Keratinocyte (primary cell): ENCODE data around the gene INHA. TPM values are rescaled to one million over a fixed set of nuclear protein-coding genes. Genes with fewer than 3 reads are reported as not detected.
A peak's percentile ranks its signal among the peaks of the same experiment; 100 is the strongest.

Experiments
- DNase-seq: peaks from one replicate; pipeline ENCODE4 v3.0.0-alpha.2; 2011; ENCODE audit warnings: low read depth, missing footprints, low spot score
- FAIRE-seq: peaks from 2 replicates; lab custom pipeline; 2011; peaks lifted over from hg19 to GRCh38; lab: Jason Lieb, UNC
- H2AFZ ChIP-seq: 2 replicates; pipeline ENCODE4 v1.6.0; 2012; ENCODE audit warnings: low read length, control low read depth, inconsistent platforms; ENCODE audit not compliant: control insufficient read depth
- H3K27ac ChIP-seq: 2 replicates; pipeline ENCODE4 v1.5.1; 2011; ENCODE audit warnings: low read length; ENCODE audit not compliant: control insufficient read depth, insufficient read depth
- H3K27me3 ChIP-seq: 3 replicates; pipeline ENCODE4 v1.6.0; 2011; ENCODE audit warnings: low read length; ENCODE audit not compliant: control insufficient read depth, insufficient read depth; ENCODE audit errors: extremely low read depth
- H3K36me3 ChIP-seq, 2 experiments: 2 replicates in 1 of 2; 3 replicates in 1 of 2; pipeline ENCODE4 v1.5.1; 2011; ENCODE audit warnings: low read length in 2 of 2, mild to moderate bottlenecking in 1 of 2; ENCODE audit not compliant: control insufficient read depth in 2 of 2, insufficient read depth in 2 of 2; ENCODE audit errors: extremely low read depth in 1 of 2
- H3K4me1 ChIP-seq: 3 replicates; pipeline ENCODE4 v1.5.1; 2011; ENCODE audit warnings: low read length; ENCODE audit not compliant: control insufficient read depth, insufficient read depth; ENCODE audit errors: extremely low read depth
- H3K4me2 ChIP-seq: 3 replicates; pipeline ENCODE4 v1.6.0; 2011; ENCODE audit warnings: low read depth, low read length; ENCODE audit not compliant: control insufficient read depth, insufficient read depth; ENCODE audit errors: extremely low read depth
- H3K4me3 ChIP-seq, 3 experiments: fragments of 200-600 bp in 1 of 3; sonication (generic) in 1 of 3; 2 replicates in 2 of 3; 3 replicates in 1 of 3; pipeline ENCODE4 v1.5.1; 2011 to 2016; ENCODE audit warnings: low read length in 3 of 3, mild to moderate bottlenecking in 3 of 3, control low read depth in 2 of 3, inconsistent platforms in 1 of 3, low read depth in 1 of 3, mixed read lengths in 1 of 3, mixed run types in 1 of 3, moderate library complexity in 1 of 3; ENCODE audit not compliant: control insufficient read depth in 2 of 3, insufficient read depth in 2 of 3; ENCODE audit errors: extremely low read depth in 1 of 3
- H3K79me2 ChIP-seq: 2 replicates; pipeline ENCODE4 v1.6.0; 2012; ENCODE audit warnings: low read length; ENCODE audit not compliant: control insufficient read depth, insufficient read depth
- H3K9ac ChIP-seq: 3 replicates; pipeline ENCODE4 v1.6.0; 2011; ENCODE audit warnings: low read length; ENCODE audit not compliant: control insufficient read depth, insufficient read depth; ENCODE audit errors: extremely low read depth
- H3K9me1 ChIP-seq: 3 replicates; pipeline ENCODE4 v1.6.0; 2011; ENCODE audit warnings: low read length; ENCODE audit not compliant: control insufficient read depth, insufficient read depth; ENCODE audit errors: extremely low read depth
- H3K9me3 ChIP-seq: 2 replicates; pipeline ENCODE4 v1.5.1; 2012; ENCODE audit warnings: low read depth, low read length; ENCODE audit not compliant: control insufficient read depth
- H4K20me1 ChIP-seq: 3 replicates; pipeline ENCODE4 v1.6.0; 2011; ENCODE audit warnings: low read length; ENCODE audit not compliant: control insufficient read depth, insufficient read depth; ENCODE audit errors: extremely low read depth
- EZH2 ChIP-seq: IDR thresholded peaks from one replicate; pipeline ENCODE4 v1.6.1; 2012; ENCODE audit warnings: inconsistent platforms, mild to moderate bottlenecking, low read length, moderate library complexity
- dilution Hi-C: fragments of 300-500 bp; cut with MboI; formaldehyde crosslinking; loops from one replicate; pipeline ENCODE4 v1.7.0; 2020; ENCODE audit warnings: low sequenced_read_pairs; ENCODE audit not compliant: extremely low pct_ligation_motif_present
- polyA plus RNA-seq, 5 experiments: library from polyadenylated mRNA; depleted of rRNA in 3 of 5; stranded (reverse) in 3 of 5; stranded (forward) in 1 of 5; unstranded in 1 of 5; fragments of >200 nt; gene quantifications; 1 replicate in 1 of 5; 2 replicates in 3 of 5; 3 replicates in 1 of 5; pipeline versions ENCODE4 v1.2.1 to v1.2.3, GENCODE V29; 2011 to 2012; ENCODE audit warnings: missing spikeins in 2 of 5, low read depth in 1 of 5, low replicate concordance in 1 of 5
- TF ChIP-seq, protein P1 (sequence below), 3 experiments: IDR thresholded peaks in 1 of 3; conservative IDR thresholded peaks in 1 of 3; optimal IDR thresholded peaks in 1 of 3; 2 replicates in 2 of 3; 3 replicates in 1 of 3; pipeline versions ENCODE3 to v1.5.1; 2011; ENCODE audit warnings: low read length in 3 of 3, mild to moderate bottlenecking in 3 of 3, moderate library complexity in 2 of 3, control low read depth in 1 of 3, inconsistent platforms in 1 of 3; ENCODE audit not compliant: insufficient read depth in 2 of 3; ENCODE audit errors: extremely low read depth in 1 of 3

INHA gene
- polyA plus RNA-seq, 1 donor (not counting 4 experiments of a cell fraction or from before 2014, with no cell fraction given), result 0.18 TPM

DNA sequence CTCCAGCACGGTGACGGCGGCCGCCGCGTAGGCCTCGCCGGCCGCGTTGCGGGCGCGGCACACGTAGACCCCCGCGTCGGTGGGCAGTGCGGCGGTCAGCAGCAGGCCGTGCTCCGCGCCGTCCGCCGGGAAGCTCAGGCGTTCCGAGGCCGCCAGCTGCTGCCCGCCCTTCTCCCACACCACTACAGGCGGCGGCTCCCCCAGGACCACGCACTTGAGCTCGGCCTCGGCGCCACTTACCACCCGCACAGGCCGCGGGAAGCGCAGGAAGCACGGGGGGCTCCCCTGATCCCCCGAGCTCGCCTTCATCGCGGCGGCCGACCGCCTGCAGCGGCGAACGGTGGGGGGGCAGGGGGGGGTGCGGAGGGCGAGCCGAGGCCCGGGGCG lies 1.2 kb upstream of the INHA start:
- Histone ChIP-seq H4K20me1 (no peaks in the 10 kb centered on the region), H3K4me1 (peaks cover 8% of the 10 kb centered on the region), H3K36me3 (no peaks in the 10 kb centered on the region), H3K4me3 (peak overlapping the region; percentile 50 to 67 (median 54)), H3K79me2 (no peaks in the 10 kb centered on the region), H2AFZ (peak overlapping the region; percentile 22), H3K9me1 (no peaks in the 10 kb centered on the region), H3K9ac (peak overlapping the region; percentile 65), H3K4me2 (peak overlapping the region; percentile 75), H3K27ac (no peak overlapping the region), H3K9me3 (no peaks in the 10 kb centered on the region), H3K27me3 (no peaks in the 10 kb centered on the region)
- TF ChIP-seq EZH2, result no peak
- TF ChIP-seq, protein P1, sequence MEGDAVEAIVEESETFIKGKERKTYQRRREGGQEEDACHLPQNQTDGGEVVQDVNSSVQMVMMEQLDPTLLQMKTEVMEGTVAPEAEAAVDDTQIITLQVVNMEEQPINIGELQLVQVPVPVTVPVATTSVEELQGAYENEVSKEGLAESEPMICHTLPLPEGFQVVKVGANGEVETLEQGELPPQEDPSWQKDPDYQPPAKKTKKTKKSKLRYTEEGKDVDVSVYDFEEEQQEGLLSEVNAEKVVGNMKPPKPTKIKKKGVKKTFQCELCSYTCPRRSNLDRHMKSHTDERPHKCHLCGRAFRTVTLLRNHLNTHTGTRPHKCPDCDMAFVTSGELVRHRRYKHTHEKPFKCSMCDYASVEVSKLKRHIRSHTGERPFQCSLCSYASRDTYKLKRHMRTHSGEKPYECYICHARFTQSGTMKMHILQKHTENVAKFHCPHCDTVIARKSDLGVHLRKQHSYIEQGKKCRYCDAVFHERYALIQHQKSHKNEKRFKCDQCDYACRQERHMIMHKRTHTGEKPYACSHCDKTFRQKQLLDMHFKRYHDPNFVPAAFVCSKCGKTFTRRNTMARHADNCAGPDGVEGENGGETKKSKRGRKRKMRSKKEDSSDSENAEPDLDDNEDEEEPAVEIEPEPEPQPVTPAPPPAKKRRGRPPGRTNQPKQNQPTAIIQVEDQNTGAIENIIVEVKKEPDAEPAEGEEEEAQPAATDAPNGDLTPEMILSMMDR (optimal IDR thresholded peaks at IDR 0.05 in 1 of 3, IDR thresholded peaks at IDR 0.05 in 1 of 3, conservative IDR thresholded peaks at IDR 0.05 in 1 of 3; ENCODE audit: extremely low read depth in 1 of 3, insufficient read depth in 2 of 3, low read length in 3 of 3), result no peak
- DNase-seq (no peak), FAIRE-seq (no peak)
- dilution Hi-C loops, result no loop called here

DNA sequence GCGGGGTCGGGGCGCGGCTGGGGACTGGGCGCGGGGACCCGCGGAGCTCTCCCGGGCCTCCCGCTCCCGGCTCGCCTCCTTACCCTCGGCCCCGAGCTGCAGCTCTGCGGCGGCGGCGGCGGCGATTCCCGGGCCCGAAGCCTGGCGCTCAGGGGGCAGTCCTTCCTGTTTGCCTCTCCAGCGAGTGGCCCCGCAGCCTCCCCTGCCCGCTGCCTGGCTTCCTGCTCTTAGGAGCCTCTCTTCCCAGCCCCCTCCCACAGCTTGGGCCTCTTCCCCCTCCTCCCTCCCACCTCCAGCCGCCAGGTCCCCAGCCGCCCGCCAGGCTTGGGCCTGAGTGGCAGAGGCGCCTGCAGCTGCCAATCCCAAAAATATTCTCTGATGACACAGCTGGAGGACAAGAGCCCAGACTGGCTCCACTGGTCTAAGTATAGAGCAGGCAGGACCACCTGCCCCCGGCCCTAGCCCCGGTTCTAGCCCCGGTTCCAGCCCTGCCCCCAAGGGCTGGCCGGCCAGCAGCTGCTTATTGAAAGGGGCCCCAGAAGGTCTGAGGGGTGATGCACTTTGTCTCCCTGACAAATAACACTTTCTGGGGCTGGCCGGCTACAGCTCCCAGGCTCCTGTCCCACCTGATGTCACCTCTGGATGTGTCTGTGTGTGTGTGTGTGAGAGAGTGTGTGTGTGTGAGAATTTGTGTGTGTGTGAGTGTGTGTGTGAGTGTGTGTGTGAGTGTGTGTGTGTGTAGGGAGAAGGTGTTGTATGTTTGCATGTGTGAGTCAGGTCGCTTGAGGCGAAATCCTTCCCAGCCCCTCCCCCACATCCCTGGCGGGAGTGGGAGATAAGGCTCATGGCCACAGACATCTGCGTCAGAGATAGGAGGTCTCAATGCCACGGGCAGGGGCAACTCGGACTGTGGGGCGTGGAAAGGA lies 536 bp upstream of the INHA start, which contains the start of gene OBSL1:
TSS of gene OBSL1 (minus strand) at position 229 of the 926 bp plus-strand sequence. CDS start 307 bp downstream, outside the sequence.
- Histone ChIP-seq H3K27ac (no peak within 1 kb of the TSS), H3K36me3 (no peaks in the 10 kb centered on the region), H3K27me3 (no peaks in the 10 kb centered on the region), H2AFZ (peak within 1 kb of the TSS; percentile 63), H4K20me1 (no peaks in the 10 kb centered on the region), H3K4me3 (peak within 1 kb of the TSS; percentile 50 to 67 (median 54)), H3K4me1 (peaks cover 8% of the 10 kb centered on the region), H3K79me2 (no peaks in the 10 kb centered on the region), H3K4me2 (peak within 1 kb of the TSS; percentile 81), H3K9me3 (no peaks in the 10 kb centered on the region), H3K9ac (peak within 1 kb of the TSS; percentile 65), H3K9me1 (no peaks in the 10 kb centered on the region)
- dilution Hi-C loops, result no loop called here
- peak; percentile 90 for FAIRE-seq
- peak; percentile 78 for DNase-seq
- no peak for TF ChIP-seq EZH2
- TF ChIP-seq, protein P1 (optimal IDR thresholded peaks at IDR 0.05 in 1 of 3, IDR thresholded peaks at IDR 0.05 in 1 of 3, conservative IDR thresholded peaks at IDR 0.05 in 1 of 3; ENCODE audit: extremely low read depth in 1 of 3, insufficient read depth in 2 of 3, low read length in 3 of 3), result peak in 1 of 3 experiments; percentile 5
